Liver (tissue), 3 donors: ENCODE results near the gene PDE10A.

Experiments used
- CTCF ChIP-seq: fragments of 150-350 bp; IDR thresholded peaks from 2 replicates; pipeline ENCODE4 v1.5.1; 2017; ENCODE audit warnings: improper control_type of control experiment, low read depth, low read length; ENCODE audit not compliant: missing input control
- TAF1 ChIP-seq: conservative IDR thresholded peaks from 2 replicates; pipeline ENCODE4 v1.6.1; 2016; ENCODE audit warnings: antibody characterized with exemption, mild to moderate bottlenecking
- donor health status: healthy.
- donor health status: healthy.

GRCh38 chr6:165568326-165568725 is 94.7 kb downstream of the PDE10A start:
- TF ChIP-seq TAF1, result no peak
- no peak for TF ChIP-seq CTCF
